Lower lobe of right lung (tissue), 2 donors: ENCODE data around the gene CD79A. TPM values are rescaled to one million over a fixed set of nuclear protein-coding genes. Genes with fewer than 3 reads are reported as not detected.

Source experiments
- ATAC-seq, 2 donors: fragments of 200-7000 bp; cut with Tn5 transposase; one replicate each; pipeline ENCODE4 v1.9.1; 2020 to 2022; ENCODE audit warnings: mild to moderate bottlenecking in 2 of 2, moderate library complexity in 2 of 2
- DNase-seq: peaks from one replicate; pipeline ENCODE4 v3.0.0-alpha.2; 2020
- H3K27ac ChIP-seq: fragments of 200-600 bp; one replicate; pipeline ENCODE4 v1.8.0; 2022
- H3K27me3 ChIP-seq: fragments of 200-600 bp; one replicate; pipeline ENCODE4 v1.8.0; 2022; ENCODE audit warnings: low read depth
- H3K36me3 ChIP-seq: fragments of 200-600 bp; one replicate; pipeline ENCODE4 v1.8.0; 2022; ENCODE audit warnings: mild to moderate bottlenecking
- H3K4me1 ChIP-seq: fragments of 200-600 bp; one replicate; pipeline ENCODE4 v1.8.0; 2022
- H3K4me3 ChIP-seq: fragments of 200-600 bp; one replicate; pipeline ENCODE4 v1.8.0; 2022; ENCODE audit warnings: mild to moderate bottlenecking
- H3K9me3 ChIP-seq: fragments of 200-600 bp; one replicate; pipeline ENCODE4 v1.8.0; 2022
- CTCF ChIP-seq: fragments of 200-600 bp; IDR thresholded peaks from one replicate; pipeline ENCODE4 v1.8.0; 2022; ENCODE audit warnings: antibody characterized with exemption, mild to moderate bottlenecking
- intact Hi-C: fragments of 100-400 bp; cut with DNase I; formaldehyde crosslinking; loops from one replicate; pipeline ENCODE4 v1.11.0; 2022
- total RNA-seq: library from RNA; stranded (reverse); fragmentation: NEBNext Ultra II Directional; extraction: Animal tissue kit (Norgen Biotek cat#: 25700); gene quantifications from one replicate; pipeline ENCODE4 v1.2.1, GENCODE V29; 2021
- donor health status: DM: no; HTN: yes; CAD: no; lungs with severe emphysema.

Gene CD79A
- total RNA-seq, 1 donor from 2014 or later: 1.2 TPM

GRCh38 chr19:41845001-41845050, 32.3 kb upstream of the CD79A start, which contains the start of gene DMRTC2:
Gene DMRTC2 (plus strand): TSS chr19:41845042. CDS start chr19:41847429, 2,387 bp downstream.
- H3K36me3 ChIP-seq: no peaks in the 10 kb centered on the region
- TF ChIP-seq CTCF: no peak
- H3K27ac ChIP-seq: no peak within 1 kb of the TSS
- H3K4me3 ChIP-seq: no peak within 1 kb of the TSS
- no peak for DNase-seq
- peaks cover 21% of the 10 kb centered on the region for H3K27me3 ChIP-seq
- H3K4me1 ChIP-seq: no peaks in the 10 kb centered on the region
- intact Hi-C loops: no loop called here
- H3K9me3 ChIP-seq: no peaks in the 10 kb centered on the region
- ATAC-seq: no peak

GRCh38 chr19:41845051-41845590, 32.0 kb upstream of the CD79A start:
- no peak for DNase-seq
- H3K27me3 ChIP-seq: peaks cover 21% of the 10 kb centered on the region

GRCh38 chr19:41847351-41848105, 29.6 kb upstream of the CD79A start:
- TF ChIP-seq CTCF: no peak
- Histone ChIP-seq H3K4me3 (no peak overlapping the region), H3K36me3 (no peaks in the 10 kb centered on the region), H3K9me3 (no peaks in the 10 kb centered on the region), H3K27me3 (peaks cover 8% of the 10 kb centered on the region), H3K27ac (no peak overlapping the region), H3K4me1 (no peaks in the 10 kb centered on the region)
- ATAC-seq (no peak), DNase-seq (no peak)
- intact Hi-C loops: no loop called here

More at GRCh38 chr19:41845051-41845590, 32.0 kb upstream of the CD79A start:
- no peaks in the 10 kb centered on the region for H3K9me3 ChIP-seq
- no peaks in the 10 kb centered on the region for H3K4me1 ChIP-seq
- no peak for ATAC-seq
- intact Hi-C loops: no loop called here
- no peaks in the 10 kb centered on the region for H3K36me3 ChIP-seq
- no peak overlapping the region for H3K4me3 ChIP-seq
- TF ChIP-seq CTCF: no peak
- H3K27ac ChIP-seq: no peak overlapping the region

GRCh38 chr19:41848666-41849065, 28.4 kb upstream of the CD79A start:
- H3K4me1 ChIP-seq: no peaks in the 10 kb centered on the region
- H3K36me3 ChIP-seq: no peaks in the 10 kb centered on the region
- no peak for ATAC-seq
- no peak for DNase-seq
- no peak overlapping the region for H3K27ac ChIP-seq
- intact Hi-C loops: no loop called here
- H3K4me3 ChIP-seq: no peak overlapping the region
- H3K27me3 ChIP-seq: peaks cover 10% of the 10 kb centered on the region
- TF ChIP-seq CTCF: no peak
- no peaks in the 10 kb centered on the region for H3K9me3 ChIP-seq

- Histone ChIP-seq H3K9me3 (no peaks in the 10 kb centered on the region), H3K4me1 (no peaks in the 10 kb centered on the region), H3K4me3 (no peak overlapping the region), H3K27me3 (peaks cover 10% of the 10 kb centered on the region), H3K27ac (no peak overlapping the region), H3K36me3 (no peaks in the 10 kb centered on the region)
- no peak for ATAC-seq
- intact Hi-C loops: no loop called here
- TF ChIP-seq CTCF: no peak
- DNase-seq: no peak
These were observed 28.0 kb upstream of the CD79A start for GRCh38 chr19:41849067-41849466.
